CD8-positive, alpha-beta memory T cell (primary cell): Measurements from ENCODE around the gene SLC12A3. TPM values are rescaled to one million over a fixed set of nuclear protein-coding genes. Genes with fewer than 3 reads are reported as not detected.

Source experiments
- CTCF ChIA-PET: fragments of 350-600 bp; sonication (Branson Sonifier 250); formaldehyde crosslinking; loops from one replicate; lab custom pipeline; 2021; ENCODE audit warnings: antibody characterized with exemption; lab: Charles Lee
- POLR2A ChIA-PET: fragments of 350-600 bp; sonication (Branson Sonifier 250); formaldehyde crosslinking; loops from one replicate; lab custom pipeline; 2021; ENCODE audit warnings: antibody characterized with exemption; lab: Charles Lee
- DNase-seq, 5 donors: peaks; one replicate each; pipeline versions ENCODE4 v3.0.0 to v3.0.0-alpha.2; 2020 to 2022; ENCODE audit warnings: mixed read lengths in 1 of 5
- H3K27ac ChIP-seq: one replicate; pipeline ENCODE4 v1.7.0; 2013; ENCODE audit warnings: low read depth, mild to moderate bottlenecking, low read length, moderate library complexity
- H3K27me3 ChIP-seq: 2 replicates; pipeline ENCODE4 v1.7.0; 2013; ENCODE audit warnings: low read length, mild to moderate bottlenecking; ENCODE audit not compliant: insufficient read depth, poor library complexity, severe bottlenecking
- H3K36me3 ChIP-seq: 2 replicates; pipeline ENCODE4 v1.7.0; 2013; ENCODE audit warnings: mild to moderate bottlenecking, low read length, moderate library complexity; ENCODE audit not compliant: insufficient read depth
- H3K4me1 ChIP-seq: 2 replicates; pipeline ENCODE4 v1.7.0; 2013; ENCODE audit warnings: mild to moderate bottlenecking, low read length, moderate library complexity; ENCODE audit not compliant: insufficient read depth
- H3K4me3 ChIP-seq: 2 replicates; pipeline ENCODE4 v1.7.0; 2013; ENCODE audit warnings: mild to moderate bottlenecking, low read length
- H3K9me3 ChIP-seq: 2 replicates; pipeline ENCODE4 v1.7.0; 2013; ENCODE audit warnings: mild to moderate bottlenecking, low read length
- H3K27ac Mint-ChIP-seq, 8 donors: one replicate each; pipeline ENCODE4 v1.8.0; 2020 to 2021; ENCODE audit warnings: mixed read lengths in 8 of 8, mild to moderate bottlenecking in 6 of 8, inconsistent platforms in 3 of 8, moderate library complexity in 3 of 8
- H3K27me3 Mint-ChIP-seq, 2 donors: one replicate each; pipeline ENCODE4 v1.8.0; 2020 to 2021; ENCODE audit warnings: mixed read lengths in 2 of 2, mild to moderate bottlenecking in 1 of 2, moderate library complexity in 1 of 2
- H3K36me3 Mint-ChIP-seq, 3 donors: one replicate each; pipeline ENCODE4 v1.8.0; 2020 to 2021; ENCODE audit warnings: mixed read lengths in 3 of 3, inconsistent platforms in 1 of 3, mild to moderate bottlenecking in 1 of 3
- H3K4me1 Mint-ChIP-seq, 3 donors: one replicate each; pipeline ENCODE4 v1.8.0; 2020 to 2021; ENCODE audit warnings: mixed read lengths in 3 of 3, inconsistent platforms in 1 of 3, mild to moderate bottlenecking in 1 of 3
- H3K4me3 Mint-ChIP-seq, 7 donors: one replicate each; pipeline ENCODE4 v1.8.0; 2020 to 2021; ENCODE audit warnings: mixed read lengths in 7 of 7, mild to moderate bottlenecking in 6 of 7, moderate library complexity in 4 of 7, inconsistent platforms in 2 of 7
- H3K9me3 Mint-ChIP-seq, 5 donors: one replicate each; pipeline ENCODE4 v1.8.0; 2020 to 2022; ENCODE audit warnings: mixed read lengths in 5 of 5, mild to moderate bottlenecking in 3 of 5, moderate library complexity in 2 of 5, inconsistent platforms in 1 of 5
- polyA plus RNA-seq: library from polyadenylated mRNA; unstranded; fragments of 300-500 nt; fragmentation: Illumina TruSeq; gene quantifications from one replicate; pipeline ENCODE4 v1.2.3, GENCODE V29; 2021
- total RNA-seq, 2 experiments: library from RNA; stranded (reverse); gene quantifications; one replicate each; pipeline ENCODE4 v1.2.3, GENCODE V29; 2021

The SLC12A3 gene
- total and polyA plus RNA-seq, 3 experiments from 2014 or later, result not detected

- POLR2A ChIA-PET, result no interaction called here
- no peak overlapping the region for H3K4me3 ChIP-seq
These were observed 23.8 kb upstream of the SLC12A3 start for GRCh38 chr16:56841233-56841632.

GRCh38 chr16:56841659-56842058, 23.3 kb upstream of the SLC12A3 start:
- no peaks in the 10 kb centered on the region for H3K27me3 ChIP-seq
- POLR2A ChIA-PET, result no interaction called here
- Mint-ChIP-seq H3K36me3 (peaks cover 4 to 86% (median 34%) of the 10 kb centered on the region in 3 donors), H3K27me3 (no peaks in the 10 kb centered on the region), H3K27ac (peak overlapping the region in 4 of 8 donors; percentile 6 to 67 (median 36)), H3K9me3 (no peaks in the 10 kb centered on the region), H3K4me3 (no peak overlapping the region), H3K4me1 (peaks cover 0 to 12% (median under 1%) of the 10 kb centered on the region in 3 donors)
- CTCF ChIA-PET, result no interaction called here
- no peak overlapping the region for H3K27ac ChIP-seq
- DNase-seq, result no peak
- H3K4me3 ChIP-seq, result no peak overlapping the region
- H3K4me1 ChIP-seq, result no peaks in the 10 kb centered on the region
- peaks cover 5% of the 10 kb centered on the region for H3K36me3 ChIP-seq
- H3K9me3 ChIP-seq, result no peaks in the 10 kb centered on the region

More at GRCh38 chr16:56841233-56841632, 23.8 kb upstream of the SLC12A3 start:
- Histone ChIP-seq H3K9me3 (no peaks in the 10 kb centered on the region), H3K36me3 (peaks cover 5% of the 10 kb centered on the region), H3K4me1 (no peaks in the 10 kb centered on the region), H3K27ac (no peak overlapping the region), H3K27me3 (no peaks in the 10 kb centered on the region)
- no peaks in the 10 kb centered on the region for H3K9me3 Mint-ChIP-seq
- DNase-seq, result no peak
- H3K27me3 Mint-ChIP-seq, result no peaks in the 10 kb centered on the region
- CTCF ChIA-PET, result no interaction called here
- peak overlapping the region in 5 of 8 donors; percentile 6 to 71 (median 17) for H3K27ac Mint-ChIP-seq
- peaks cover 0 to 10% (median 0%) of the 10 kb centered on the region in 3 donors for H3K4me1 Mint-ChIP-seq
- H3K36me3 Mint-ChIP-seq, result peaks cover 4 to 90% (median 34%) of the 10 kb centered on the region in 3 donors
- no peak overlapping the region for H3K4me3 Mint-ChIP-seq

- Histone ChIP-seq H3K9me3 (no peaks in the 10 kb centered on the region), H3K36me3 (peaks cover 5% of the 10 kb centered on the region), H3K4me3 (no peak overlapping the region), H3K27me3 (no peaks in the 10 kb centered on the region), H3K27ac (no peak overlapping the region), H3K4me1 (no peaks in the 10 kb centered on the region)
- ChIA-PET POLR2A (no interaction called here), CTCF (interaction anchor here (1.1 kb wide), 1 partner anchor 12 kb away, joined by 3 read pairs; no protein-coding TSS in a partner anchor)
- Mint-ChIP-seq H3K27me3 (no peaks in the 10 kb centered on the region), H3K4me1 (peaks cover 4 to 17% (median 6%) of the 10 kb centered on the region in 3 donors), H3K27ac (no peak overlapping the region), H3K9me3 (no peaks in the 10 kb centered on the region), H3K4me3 (no peak overlapping the region), H3K36me3 (peaks cover 4 to 81% (median 34%) of the 10 kb centered on the region in 3 donors)
- no peak for DNase-seq
These were observed 22.9 kb upstream of the SLC12A3 start for GRCh38 chr16:56842133-56842532.

- H3K9me3 Mint-ChIP-seq, result no peaks in the 10 kb centered on the region
- H3K4me3 Mint-ChIP-seq, result no peak overlapping the region
- ChIA-PET POLR2A (no interaction called here), CTCF (interaction anchor here (1.5 kb wide), 1 partner anchor 25 kb away, joined by 3 read pairs; no protein-coding TSS in a partner anchor)
- DNase-seq, result no peak
- peak overlapping the region in 1 of 8 donors; percentile 71 for H3K27ac Mint-ChIP-seq
- no peak overlapping the region for H3K27ac ChIP-seq
- no peaks in the 10 kb centered on the region for H3K27me3 Mint-ChIP-seq
- H3K36me3 ChIP-seq, result peaks cover 5% of the 10 kb centered on the region
- no peaks in the 10 kb centered on the region for H3K4me1 ChIP-seq
- H3K4me1 Mint-ChIP-seq, result peaks cover 13 to 29% (median 16%) of the 10 kb centered on the region in 3 donors
- no peaks in the 10 kb centered on the region for H3K9me3 ChIP-seq
- peaks cover 4 to 63% (median 26%) of the 10 kb centered on the region in 3 donors for H3K36me3 Mint-ChIP-seq
- H3K27me3 ChIP-seq, result no peaks in the 10 kb centered on the region
- no peak overlapping the region for H3K4me3 ChIP-seq
These were observed 21.0 kb upstream of the SLC12A3 start for GRCh38 chr16:56844056-56844455.

- ChIA-PET CTCF (interaction anchor here (0.8 kb wide), 1 partner anchor 22 kb away, joined by 3 read pairs; no protein-coding TSS in a partner anchor), POLR2A (interaction anchor here (1.2 kb wide), 1 partner anchor 13 kb away, joined by 3 read pairs; no protein-coding TSS in a partner anchor)
- peaks cover 16 to 27% (median 17%) of the 10 kb centered on the region in 3 donors for H3K4me1 Mint-ChIP-seq
- peak overlapping the region in 5 of 7 donors; percentile 36 to 61 (median 59) for H3K4me3 Mint-ChIP-seq
- no peak overlapping the region for H3K4me3 ChIP-seq
- H3K27ac ChIP-seq, result no peak overlapping the region
- no peaks in the 10 kb centered on the region for H3K4me1 ChIP-seq
- H3K27me3 Mint-ChIP-seq, result no peaks in the 10 kb centered on the region
- peak in 1 of 5 donors; percentile 44 for DNase-seq
- no peaks in the 10 kb centered on the region for H3K9me3 Mint-ChIP-seq
- H3K27me3 ChIP-seq, result no peaks in the 10 kb centered on the region
- H3K9me3 ChIP-seq, result no peaks in the 10 kb centered on the region
- H3K36me3 ChIP-seq, result no peaks in the 10 kb centered on the region
- peak overlapping the region; percentile 48 to 94 (median 84) for H3K27ac Mint-ChIP-seq
- H3K36me3 Mint-ChIP-seq, result peaks cover 0 to 33% (median 13%) of the 10 kb centered on the region in 3 donors
These were observed 17.7 kb upstream of the SLC12A3 start for GRCh38 chr16:56847173-56847910.

- H3K4me3 Mint-ChIP-seq, result peak overlapping the region in 1 of 7 donors; percentile 59
These were observed 16.7 kb upstream of the SLC12A3 start for GRCh38 chr16:56848029-56848936.

GRCh38 chr16:56848955-56849689, 15.9 kb upstream of the SLC12A3 start:
- H3K4me1 Mint-ChIP-seq, result peaks cover 16 to 27% (median 17%) of the 10 kb centered on the region in 3 donors
- CTCF ChIA-PET, result no interaction called here
- no peak overlapping the region for H3K4me3 Mint-ChIP-seq
- no peak for DNase-seq
- POLR2A ChIA-PET, result no interaction called here
- peaks cover 0 to 1% of the 10 kb centered on the region in 2 donors for H3K27me3 Mint-ChIP-seq
- H3K27ac Mint-ChIP-seq, result peak overlapping the region in 4 of 8 donors; percentile 11 to 61 (median 46)
- Histone ChIP-seq H3K9me3 (no peaks in the 10 kb centered on the region), H3K36me3 (no peaks in the 10 kb centered on the region), H3K27me3 (no peaks in the 10 kb centered on the region), H3K4me3 (no peak overlapping the region), H3K27ac (no peak overlapping the region), H3K4me1 (no peaks in the 10 kb centered on the region)
- H3K9me3 Mint-ChIP-seq, result no peaks in the 10 kb centered on the region
- peaks cover 0 to 16% (median 3%) of the 10 kb centered on the region in 3 donors for H3K36me3 Mint-ChIP-seq

More at GRCh38 chr16:56848029-56848936, 16.7 kb upstream of the SLC12A3 start:
- DNase-seq, result peak in 1 of 5 donors; percentile 9
- no peaks in the 10 kb centered on the region for H3K27me3 ChIP-seq
- H3K4me3 ChIP-seq, result no peak overlapping the region
- Mint-ChIP-seq H3K36me3 (peaks cover 0 to 25% (median 9%) of the 10 kb centered on the region in 3 donors), H3K27ac (peak overlapping the region in 5 of 8 donors; percentile 2 to 94 (median 72)), H3K4me1 (peaks cover 16 to 27% (median 17%) of the 10 kb centered on the region in 3 donors), H3K9me3 (no peaks in the 10 kb centered on the region), H3K27me3 (peaks cover 0 to 1% of the 10 kb centered on the region in 2 donors)
- no peaks in the 10 kb centered on the region for H3K36me3 ChIP-seq
- H3K4me1 ChIP-seq, result no peaks in the 10 kb centered on the region
- no peaks in the 10 kb centered on the region for H3K9me3 ChIP-seq
- ChIA-PET POLR2A (interaction anchor here (1.2 kb wide), 1 partner anchor 12 kb away, joined by 3 read pairs; no protein-coding TSS in a partner anchor), CTCF (interaction anchor here (0.8 kb wide), 1 partner anchor 21 kb away, joined by 3 read pairs; no protein-coding TSS in a partner anchor)
- H3K27ac ChIP-seq, result no peak overlapping the region
